Trophoblast cell (in vitro differentiated cells and primary cell): ENCODE measurements around the gene MCU.

Experiments
- DNase-seq, 2 donors: peaks; one replicate each; pipeline ENCODE4 v3.0.0-alpha.2; 2016
- H2AFZ ChIP-seq: 2 replicates; pipeline ENCODE4 v1.6.1; 2013; ENCODE audit warnings: low read length, moderate library complexity, mild to moderate bottlenecking; ENCODE audit not compliant: insufficient read depth, poor library complexity
- H2AK5ac ChIP-seq: 2 replicates; pipeline ENCODE4 v1.6.1; 2013; ENCODE audit warnings: mild to moderate bottlenecking, low read length
- H2BK120ac ChIP-seq: 2 replicates; pipeline ENCODE4 v1.6.1; 2013; ENCODE audit warnings: low read length, mild to moderate bottlenecking, moderate library complexity; ENCODE audit not compliant: insufficient read depth, poor library complexity
- H2BK12ac ChIP-seq: 2 replicates; pipeline ENCODE4 v1.6.1; 2013; ENCODE audit warnings: mild to moderate bottlenecking, low read length, moderate library complexity
- H2BK5ac ChIP-seq: 2 replicates; pipeline ENCODE4 v1.6.1; 2013; ENCODE audit warnings: low read length, low read depth, moderate library complexity, mild to moderate bottlenecking; ENCODE audit not compliant: poor library complexity
- H3K14ac ChIP-seq: 2 replicates; pipeline ENCODE4 v1.6.1; 2013; ENCODE audit warnings: mild to moderate bottlenecking, low read length
- H3K18ac ChIP-seq: 2 replicates; pipeline ENCODE4 v1.6.1; 2013; ENCODE audit warnings: mild to moderate bottlenecking, low read length
- H3K23ac ChIP-seq: 2 replicates; pipeline ENCODE4 v1.6.1; 2013; ENCODE audit warnings: low read length
- H3K27ac ChIP-seq: 2 replicates; pipeline ENCODE4 v1.5.1; 2013; ENCODE audit warnings: low read depth, mild to moderate bottlenecking, inconsistent platforms, low read length, moderate library complexity
- H3K27me3 ChIP-seq: 2 replicates; pipeline ENCODE4 v1.6.1; 2013; ENCODE audit warnings: inconsistent platforms, mild to moderate bottlenecking, low read length, moderate library complexity; ENCODE audit not compliant: insufficient read depth
- H3K36me3 ChIP-seq, 2 experiments: 1 replicate in 1 of 2; 2 replicates in 1 of 2; pipeline ENCODE4 v1.6.1; 2013; ENCODE audit warnings: low read length in 2 of 2, mild to moderate bottlenecking in 2 of 2, moderate library complexity in 1 of 2; ENCODE audit not compliant: insufficient read depth in 2 of 2, control insufficient read depth in 1 of 2
- H3K4ac ChIP-seq: 2 replicates; pipeline ENCODE4 v1.6.1; 2013; ENCODE audit warnings: low read depth, mild to moderate bottlenecking, low read length, moderate library complexity
- H3K4me1 ChIP-seq, 2 experiments: 1 replicate in 1 of 2; 2 replicates in 1 of 2; pipeline ENCODE4 v1.6.1; 2013; ENCODE audit warnings: low read length in 2 of 2, mild to moderate bottlenecking in 2 of 2, moderate library complexity in 1 of 2; ENCODE audit not compliant: insufficient read depth in 2 of 2, control insufficient read depth in 1 of 2
- H3K4me2 ChIP-seq: 2 replicates; pipeline ENCODE4 v1.6.1; 2013; ENCODE audit warnings: inconsistent platforms, mild to moderate bottlenecking, low read length, moderate library complexity
- H3K4me3 ChIP-seq: 2 replicates; pipeline ENCODE4 v1.5.1; 2013; ENCODE audit warnings: mild to moderate bottlenecking, low read depth, low read length, inconsistent platforms
- H3K79me1 ChIP-seq: one replicate; pipeline ENCODE4 v1.6.1; 2013; ENCODE audit warnings: low read length
- H3K79me2 ChIP-seq: 2 replicates; pipeline ENCODE4 v1.6.1; 2013; ENCODE audit warnings: low read length, mild to moderate bottlenecking; ENCODE audit not compliant: control insufficient read depth, insufficient read depth, poor library complexity
- H3K9ac ChIP-seq: 2 replicates; pipeline ENCODE4 v1.6.1; 2013; ENCODE audit warnings: mild to moderate bottlenecking, low read length
- H3K9me3 ChIP-seq: 2 replicates; pipeline ENCODE4 v1.6.1; 2013; ENCODE audit warnings: low read depth, mild to moderate bottlenecking, control low read depth, inconsistent platforms, low read length; ENCODE audit not compliant: insufficient read depth
- H4K12ac ChIP-seq: 2 replicates; pipeline ENCODE4 v1.6.1; 2013; ENCODE audit warnings: low read depth, mild to moderate bottlenecking, low read length, moderate library complexity
- H4K8ac ChIP-seq: 2 replicates; pipeline ENCODE4 v1.6.1; 2013; ENCODE audit warnings: low read depth, mild to moderate bottlenecking, low read length, moderate library complexity
- H4K91ac ChIP-seq: one replicate; pipeline ENCODE4 v1.6.1; 2013; ENCODE audit warnings: low read depth, mild to moderate bottlenecking, low read length, moderate library complexity
- WGBS: extraction: QIAGEN DNeasy Blood & Tissue Kit; methylation state at CpG from one replicate; pipeline ENCODE4 v1.1.7; 2013; ENCODE audit warnings: missing lambda C conversion rate; ENCODE audit not compliant: insufficient read length, insufficient coverage; ENCODE audit errors: extremely low coverage; 5-methylcytosine and 5-hydroxymethylcytosine counted together

MCU gene

GRCh38 chr10:72658696-72659400, 33.1 kb upstream of the MCU start:
- Histone ChIP-seq H3K9ac (no peak overlapping the region), H2AFZ (no peak overlapping the region), H3K4ac (no peak overlapping the region), H4K12ac (no peak overlapping the region), H2BK5ac (no peak overlapping the region), H3K23ac (no peak overlapping the region), H3K14ac (no peak overlapping the region), H3K79me1 (no peaks in the 10 kb centered on the region), H3K4me2 (no peak overlapping the region), H3K9me3 (no peaks in the 10 kb centered on the region), H3K27me3 (no peaks in the 10 kb centered on the region), H2AK5ac (no peak overlapping the region), H2BK12ac (no peak overlapping the region), H3K18ac (no peak overlapping the region), H3K4me1 (peaks cover 0 to 3% of the 10 kb centered on the region in 2 experiments), H4K8ac (no peak overlapping the region), H3K36me3 (no peaks in the 10 kb centered on the region), H2BK120ac (no peak overlapping the region), H3K79me2 (no peaks in the 10 kb centered on the region), H4K91ac (no peak overlapping the region), H3K27ac (no peak overlapping the region), H3K4me3 (no peak overlapping the region)
- no peak for DNase-seq
- no CpG with 5 or more reads among the region's 5 CpGs for WGBS

- no peaks in the 10 kb centered on the region for H3K27me3 ChIP-seq
- H2AFZ ChIP-seq, result no peak overlapping the region
- no peak overlapping the region for H4K12ac ChIP-seq
- no peak overlapping the region for H4K8ac ChIP-seq
- no peak overlapping the region for H3K27ac ChIP-seq
- H3K9me3 ChIP-seq, result no peaks in the 10 kb centered on the region
- H2BK12ac ChIP-seq, result no peak overlapping the region
- H2BK5ac ChIP-seq, result no peak overlapping the region
- H3K36me3 ChIP-seq, result no peaks in the 10 kb centered on the region
- no peak for DNase-seq
- H2BK120ac ChIP-seq, result no peak overlapping the region
- no peak overlapping the region for H3K4me3 ChIP-seq
- H3K9ac ChIP-seq, result no peak overlapping the region
- peaks cover 0 to 3% of the 10 kb centered on the region in 2 experiments for H3K4me1 ChIP-seq
- H3K4ac ChIP-seq, result no peak overlapping the region
- H3K18ac ChIP-seq, result no peak overlapping the region
- H4K91ac ChIP-seq, result no peak overlapping the region
- no peaks in the 10 kb centered on the region for H3K79me1 ChIP-seq
- H3K79me2 ChIP-seq, result no peaks in the 10 kb centered on the region
- H3K14ac ChIP-seq, result no peak overlapping the region
- H3K4me2 ChIP-seq, result no peak overlapping the region
- no CpG with 5 or more reads among the region's 8 CpGs for WGBS
- no peak overlapping the region for H3K23ac ChIP-seq
- no peak overlapping the region for H2AK5ac ChIP-seq
Measured at GRCh38 chr10:72659694-72660093, 32.2 kb upstream of the MCU start.

- H2BK120ac ChIP-seq, result no peak overlapping the region
- H2BK5ac ChIP-seq, result no peak overlapping the region
- no peaks in the 10 kb centered on the region for H3K9me3 ChIP-seq
- no peak overlapping the region for H3K14ac ChIP-seq
- no peaks in the 10 kb centered on the region for H3K36me3 ChIP-seq
- no peaks in the 10 kb centered on the region for H3K27me3 ChIP-seq
- H3K79me1 ChIP-seq, result no peaks in the 10 kb centered on the region
- H3K9ac ChIP-seq, result no peak overlapping the region
- H2BK12ac ChIP-seq, result no peak overlapping the region
- peak in 1 of 2 donors; percentile 17 for DNase-seq
- no peak overlapping the region for H4K8ac ChIP-seq
- H4K12ac ChIP-seq, result no peak overlapping the region
- no peak overlapping the region for H3K4me2 ChIP-seq
- no peak overlapping the region for H4K91ac ChIP-seq
- H3K4ac ChIP-seq, result no peak overlapping the region
- H3K79me2 ChIP-seq, result no peaks in the 10 kb centered on the region
- H3K4me1 ChIP-seq, result peaks cover 0 to 3% of the 10 kb centered on the region in 2 experiments
- H3K27ac ChIP-seq, result no peak overlapping the region
- no peak overlapping the region for H3K18ac ChIP-seq
- no peak overlapping the region for H3K23ac ChIP-seq
- H2AFZ ChIP-seq, result no peak overlapping the region
- H2AK5ac ChIP-seq, result no peak overlapping the region
- H3K4me3 ChIP-seq, result no peak overlapping the region
Measured at GRCh38 chr10:72660220-72660619, 31.7 kb upstream of the MCU start.

GRCh38 chr10:72661431-72661830, 30.5 kb upstream of the MCU start:
- no peak overlapping the region for H3K27ac ChIP-seq
- H2AK5ac ChIP-seq, result no peak overlapping the region
- H3K4ac ChIP-seq, result no peak overlapping the region
- no peak overlapping the region for H2BK5ac ChIP-seq
- H4K12ac ChIP-seq, result no peak overlapping the region
- H2BK120ac ChIP-seq, result no peak overlapping the region
- WGBS, result no CpG with 5 or more reads among the region's 1 CpG
- H3K14ac ChIP-seq, result no peak overlapping the region
- no peak overlapping the region for H3K4me3 ChIP-seq
- no peak overlapping the region for H4K91ac ChIP-seq
- no peak overlapping the region for H3K23ac ChIP-seq
- DNase-seq, result no peak
- no peak overlapping the region for H3K18ac ChIP-seq
- H2AFZ ChIP-seq, result no peak overlapping the region
- H3K79me2 ChIP-seq, result no peaks in the 10 kb centered on the region
- no peaks in the 10 kb centered on the region for H3K36me3 ChIP-seq
- no peak overlapping the region for H3K4me2 ChIP-seq
- no peak overlapping the region for H3K9ac ChIP-seq
- no peaks in the 10 kb centered on the region for H3K79me1 ChIP-seq
- no peak overlapping the region for H4K8ac ChIP-seq
- no peak overlapping the region for H2BK12ac ChIP-seq
- no peaks in the 10 kb centered on the region for H3K27me3 ChIP-seq
- H3K4me1 ChIP-seq, result peaks cover 0 to 3% of the 10 kb centered on the region in 2 experiments
- H3K9me3 ChIP-seq, result no peaks in the 10 kb centered on the region
